Keratinocyte (primary cell): ENCODE data around the gene SH3PXD2A. TPM values are rescaled to one million over a fixed set of nuclear protein-coding genes. Genes with fewer than 3 reads are reported as not detected.
A peak's percentile ranks its signal among the peaks of the same experiment; 100 is the strongest.

ENCODE experiments used
- DNase-seq: peaks from one replicate; pipeline ENCODE4 v3.0.0-alpha.2; 2011; ENCODE audit warnings: low read depth, missing footprints, low spot score
- FAIRE-seq: peaks from 2 replicates; lab custom pipeline; 2011; peaks lifted over from hg19 to GRCh38; lab: Jason Lieb, UNC
- H2AFZ ChIP-seq: 2 replicates; pipeline ENCODE4 v1.6.0; 2012; ENCODE audit warnings: low read length, control low read depth, inconsistent platforms; ENCODE audit not compliant: control insufficient read depth
- H3K27ac ChIP-seq: 2 replicates; pipeline ENCODE4 v1.5.1; 2011; ENCODE audit warnings: low read length; ENCODE audit not compliant: control insufficient read depth, insufficient read depth
- H3K27me3 ChIP-seq: 3 replicates; pipeline ENCODE4 v1.6.0; 2011; ENCODE audit warnings: low read length; ENCODE audit not compliant: control insufficient read depth, insufficient read depth; ENCODE audit errors: extremely low read depth
- H3K36me3 ChIP-seq, 2 experiments: 2 replicates in 1 of 2; 3 replicates in 1 of 2; pipeline ENCODE4 v1.5.1; 2011; ENCODE audit warnings: low read length in 2 of 2, mild to moderate bottlenecking in 1 of 2; ENCODE audit not compliant: control insufficient read depth in 2 of 2, insufficient read depth in 2 of 2; ENCODE audit errors: extremely low read depth in 1 of 2
- H3K4me1 ChIP-seq: 3 replicates; pipeline ENCODE4 v1.5.1; 2011; ENCODE audit warnings: low read length; ENCODE audit not compliant: control insufficient read depth, insufficient read depth; ENCODE audit errors: extremely low read depth
- H3K4me2 ChIP-seq: 3 replicates; pipeline ENCODE4 v1.6.0; 2011; ENCODE audit warnings: low read depth, low read length; ENCODE audit not compliant: control insufficient read depth, insufficient read depth; ENCODE audit errors: extremely low read depth
- H3K4me3 ChIP-seq, 3 experiments: fragments of 200-600 bp in 1 of 3; sonication (generic) in 1 of 3; 2 replicates in 2 of 3; 3 replicates in 1 of 3; pipeline ENCODE4 v1.5.1; 2011 to 2016; ENCODE audit warnings: low read length in 3 of 3, mild to moderate bottlenecking in 3 of 3, control low read depth in 2 of 3, inconsistent platforms in 1 of 3, low read depth in 1 of 3, mixed read lengths in 1 of 3, mixed run types in 1 of 3, moderate library complexity in 1 of 3; ENCODE audit not compliant: control insufficient read depth in 2 of 3, insufficient read depth in 2 of 3; ENCODE audit errors: extremely low read depth in 1 of 3
- H3K79me2 ChIP-seq: 2 replicates; pipeline ENCODE4 v1.6.0; 2012; ENCODE audit warnings: low read length; ENCODE audit not compliant: control insufficient read depth, insufficient read depth
- H3K9ac ChIP-seq: 3 replicates; pipeline ENCODE4 v1.6.0; 2011; ENCODE audit warnings: low read length; ENCODE audit not compliant: control insufficient read depth, insufficient read depth; ENCODE audit errors: extremely low read depth
- H3K9me1 ChIP-seq: 3 replicates; pipeline ENCODE4 v1.6.0; 2011; ENCODE audit warnings: low read length; ENCODE audit not compliant: control insufficient read depth, insufficient read depth; ENCODE audit errors: extremely low read depth
- H3K9me3 ChIP-seq: 2 replicates; pipeline ENCODE4 v1.5.1; 2012; ENCODE audit warnings: low read depth, low read length; ENCODE audit not compliant: control insufficient read depth
- H4K20me1 ChIP-seq: 3 replicates; pipeline ENCODE4 v1.6.0; 2011; ENCODE audit warnings: low read length; ENCODE audit not compliant: control insufficient read depth, insufficient read depth; ENCODE audit errors: extremely low read depth
- CTCF ChIP-seq, 3 experiments: IDR thresholded peaks in 1 of 3; conservative IDR thresholded peaks in 1 of 3; optimal IDR thresholded peaks in 1 of 3; 2 replicates in 2 of 3; 3 replicates in 1 of 3; pipeline versions ENCODE3 to v1.5.1; 2011; ENCODE audit warnings: low read length in 3 of 3, mild to moderate bottlenecking in 3 of 3, moderate library complexity in 2 of 3, control low read depth in 1 of 3, inconsistent platforms in 1 of 3; ENCODE audit not compliant: insufficient read depth in 2 of 3; ENCODE audit errors: extremely low read depth in 1 of 3
- EZH2 ChIP-seq: IDR thresholded peaks from one replicate; pipeline ENCODE4 v1.6.1; 2012; ENCODE audit warnings: inconsistent platforms, mild to moderate bottlenecking, low read length, moderate library complexity
- dilution Hi-C: fragments of 300-500 bp; cut with MboI; formaldehyde crosslinking; loops from one replicate; pipeline ENCODE4 v1.7.0; 2020; ENCODE audit warnings: low sequenced_read_pairs; ENCODE audit not compliant: extremely low pct_ligation_motif_present
- polyA plus RNA-seq, 5 experiments: library from polyadenylated mRNA; depleted of rRNA in 3 of 5; stranded (reverse) in 3 of 5; stranded (forward) in 1 of 5; unstranded in 1 of 5; fragments of >200 nt; gene quantifications; 1 replicate in 1 of 5; 2 replicates in 3 of 5; 3 replicates in 1 of 5; pipeline versions ENCODE4 v1.2.1 to v1.2.3, GENCODE V29; 2011 to 2012; ENCODE audit warnings: missing spikeins in 2 of 5, low read depth in 1 of 5, low replicate concordance in 1 of 5

Gene SH3PXD2A
- polyA plus RNA-seq, 1 donor (not counting 4 experiments of a cell fraction or from before 2014, with no cell fraction given), result 33.9 TPM

DNA sequence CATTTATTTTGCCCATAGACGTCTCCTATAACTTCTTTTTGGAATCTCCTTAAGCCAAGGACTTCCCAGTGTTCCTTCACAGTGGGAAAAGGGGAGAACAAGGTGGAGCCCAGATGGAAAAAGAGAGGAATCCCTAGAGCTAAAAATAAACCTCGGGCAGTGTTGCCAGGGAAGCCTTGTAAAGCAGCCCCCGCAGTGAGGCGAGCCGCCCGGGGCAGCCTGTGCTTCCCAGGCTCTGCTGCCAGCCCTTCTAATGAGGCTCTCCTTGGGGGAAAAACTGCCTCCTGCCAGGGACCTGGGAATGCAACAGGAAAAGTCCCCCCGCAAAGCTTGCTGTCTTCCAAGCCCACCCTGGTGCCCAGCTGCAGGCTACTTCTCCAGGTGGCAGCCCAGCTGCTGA is 71.7 kb downstream of the SH3PXD2A start:
- Histone ChIP-seq H3K27ac (peak overlapping the region; percentile 24), H3K9me1 (peaks cover 12% of the 10 kb centered on the region), H3K27me3 (no peaks in the 10 kb centered on the region), H3K9ac (no peak overlapping the region), H3K36me3 (peaks cover 21 to 42% of the 10 kb centered on the region in 2 experiments), H3K4me2 (no peak overlapping the region), H4K20me1 (peaks cover 21% of the 10 kb centered on the region), H3K9me3 (no peaks in the 10 kb centered on the region), H3K4me3 (no peak overlapping the region), H3K4me1 (peaks cover 90% of the 10 kb centered on the region), H2AFZ (no peak overlapping the region), H3K79me2 (peaks cover 73% of the 10 kb centered on the region)
- no peak for TF ChIP-seq EZH2
- TF ChIP-seq CTCF (optimal IDR thresholded peaks at IDR 0.05 in 1 of 3, IDR thresholded peaks at IDR 0.05 in 1 of 3, conservative IDR thresholded peaks at IDR 0.05 in 1 of 3; ENCODE audit: extremely low read depth in 1 of 3, insufficient read depth in 2 of 3, low read length in 3 of 3), result no peak
- no peak for DNase-seq
- no peak for FAIRE-seq
- dilution Hi-C loops, result no loop called here

DNA sequence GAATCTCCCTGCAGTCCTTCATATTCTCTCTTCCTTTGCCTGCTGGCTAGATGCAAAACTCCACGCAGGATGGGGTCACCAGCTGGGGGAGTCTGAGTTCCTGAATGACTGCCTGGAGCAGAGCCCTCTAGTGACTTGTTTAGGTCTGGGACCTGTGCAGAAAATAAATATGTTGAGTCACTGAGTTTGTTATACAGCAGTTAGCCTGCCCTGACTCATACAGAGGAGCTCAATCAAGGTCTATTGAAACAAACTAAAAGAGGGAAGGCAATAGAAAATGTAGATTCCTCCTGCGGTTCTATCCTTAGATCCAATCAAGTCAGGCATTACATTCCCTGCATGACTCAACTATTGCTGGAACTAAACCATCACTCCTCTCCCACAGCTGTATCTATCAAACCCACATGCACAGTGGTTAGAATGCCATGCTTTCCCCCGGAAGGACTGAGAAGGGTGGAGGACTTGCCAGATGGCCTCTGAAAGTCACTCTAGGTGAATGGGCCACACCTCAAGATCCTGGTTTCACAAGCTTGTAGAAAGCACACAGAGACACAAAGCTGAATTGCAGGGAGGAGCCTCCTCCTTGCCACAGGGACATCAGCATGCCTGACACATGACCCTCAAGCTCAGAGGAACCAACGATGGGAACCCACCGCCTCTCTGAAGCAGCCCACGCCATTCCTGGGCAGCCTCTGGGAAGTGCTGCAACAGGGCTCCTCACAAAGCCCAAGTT is 73.9 kb downstream of the SH3PXD2A start:
- peaks cover 14% of the 10 kb centered on the region for H4K20me1 ChIP-seq
- peak; percentile 97 for DNase-seq
- peak overlapping the region; percentile 53 for H3K9ac ChIP-seq
- peak overlapping the region; percentile 42 for H3K4me2 ChIP-seq
- H3K36me3 ChIP-seq, result peaks cover 19 to 39% of the 10 kb centered on the region in 2 experiments
- H3K27me3 ChIP-seq, result no peaks in the 10 kb centered on the region
- no peak overlapping the region for H2AFZ ChIP-seq
- dilution Hi-C loops, result no loop called here
- H3K9me3 ChIP-seq, result no peaks in the 10 kb centered on the region
- peak; percentile 100 for FAIRE-seq
- H3K4me1 ChIP-seq, result peaks cover 74% of the 10 kb centered on the region
- TF ChIP-seq CTCF (optimal IDR thresholded peaks at IDR 0.05 in 1 of 3, IDR thresholded peaks at IDR 0.05 in 1 of 3, conservative IDR thresholded peaks at IDR 0.05 in 1 of 3; ENCODE audit: extremely low read depth in 1 of 3, insufficient read depth in 2 of 3, low read length in 3 of 3) (peak in 2 of 3 experiments; percentile 52 to 89), EZH2 (no peak)
- peaks cover 14% of the 10 kb centered on the region for H3K9me1 ChIP-seq
- H3K27ac ChIP-seq, result peak overlapping the region; percentile 91
- no peak overlapping the region for H3K4me3 ChIP-seq
- H3K79me2 ChIP-seq, result peaks cover 74% of the 10 kb centered on the region
